ENCODE results near the gene HCN4.

Gene HCN4

DNA sequence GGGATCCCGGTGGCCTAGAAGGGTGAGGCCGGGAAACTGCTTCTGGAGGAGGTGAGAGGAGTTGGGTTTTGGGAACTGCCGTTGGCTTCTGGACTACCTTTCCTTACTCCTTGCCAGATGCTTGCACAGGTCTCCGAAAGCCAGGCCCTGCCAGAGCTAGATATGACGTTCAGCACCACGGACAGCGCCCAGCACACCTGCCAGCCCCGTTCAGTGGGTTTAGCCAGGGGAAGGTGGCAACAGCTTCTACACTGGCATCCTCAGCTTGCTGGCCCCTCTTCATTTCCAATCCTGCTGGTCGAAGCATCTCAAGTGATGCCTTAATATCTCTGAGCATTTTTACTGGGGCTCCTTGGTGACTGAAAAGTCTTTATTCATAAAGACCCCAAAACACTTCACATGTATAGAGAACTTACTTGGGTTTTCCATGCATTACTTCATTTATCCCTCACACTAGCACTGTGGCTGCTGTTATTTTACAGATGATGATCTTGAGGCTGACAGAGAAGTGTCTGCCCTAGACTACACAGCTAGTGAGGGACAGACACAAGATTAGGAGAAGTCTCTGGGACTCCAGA lies 21.9 kb downstream of the HCN4 start:
- peak; percentile 11 to 48 (median 17) for DNase-seq (ENCODE audit: low read depth in 3 of 3)

GRCh38 chr15:73345658-73346057 lies 23.1 kb downstream of the HCN4 start:
- no peak for DNase-seq (ENCODE audit: low read depth in 3 of 3)

DNA sequence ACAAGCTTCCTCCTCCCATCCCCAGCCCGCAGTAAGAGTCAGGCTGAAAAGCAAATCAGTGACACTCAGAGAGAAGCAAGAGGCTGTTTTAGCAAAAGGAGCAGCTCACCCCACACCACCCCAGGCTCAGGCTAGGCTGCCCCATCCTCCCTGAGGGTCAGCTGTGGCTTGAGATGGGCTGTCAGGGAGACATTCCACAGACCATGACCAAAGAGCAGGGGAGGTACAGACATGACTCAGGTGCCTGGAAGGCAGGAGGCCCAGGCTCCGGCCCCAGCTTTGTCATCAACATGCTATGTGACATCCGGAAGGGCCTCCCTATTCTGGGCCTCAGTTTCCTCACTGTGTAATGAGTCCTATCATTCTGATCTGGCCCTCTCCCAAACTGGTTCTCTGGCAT lies 24.7 kb downstream of the HCN4 start:
- no peak for DNase-seq (ENCODE audit: low read depth in 3 of 3)

DNA sequence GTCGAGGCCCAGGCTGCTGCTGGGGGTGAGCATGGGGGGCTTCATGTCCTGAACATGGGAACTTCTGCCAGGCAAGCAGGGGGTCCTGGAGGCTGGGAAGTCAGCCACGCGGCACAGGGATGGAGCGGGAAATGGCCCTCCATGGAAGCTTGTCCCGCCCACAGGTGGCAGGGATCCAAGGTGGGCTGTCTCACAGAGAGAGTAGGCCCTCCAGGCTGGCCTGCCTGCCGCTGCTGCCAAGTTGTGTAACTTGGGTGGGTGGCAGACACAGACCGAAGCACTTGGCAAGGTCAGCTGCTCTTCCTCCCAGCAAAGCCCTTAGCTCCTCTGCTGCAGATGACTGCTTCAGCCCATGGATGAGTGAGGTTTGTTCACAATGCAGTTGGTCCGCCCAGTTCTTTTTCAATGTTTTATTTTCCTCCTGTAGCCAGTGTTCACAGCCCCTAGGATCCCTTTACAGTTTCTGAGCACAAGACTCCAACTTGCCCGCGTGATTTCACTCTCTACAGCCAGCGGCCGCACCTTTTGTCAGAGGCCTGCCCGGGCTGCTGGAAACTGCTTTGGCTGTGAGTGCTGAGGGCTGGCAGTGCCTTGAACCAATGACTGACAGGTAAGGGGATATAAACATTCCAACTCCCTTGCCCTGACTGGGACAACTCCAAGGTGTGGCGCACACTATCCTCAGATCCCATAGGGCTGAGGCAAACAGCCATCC lies 26.7 kb downstream of the HCN4 start:
- no peak for DNase-seq (ENCODE audit: low read depth in 3 of 3)

DNA sequence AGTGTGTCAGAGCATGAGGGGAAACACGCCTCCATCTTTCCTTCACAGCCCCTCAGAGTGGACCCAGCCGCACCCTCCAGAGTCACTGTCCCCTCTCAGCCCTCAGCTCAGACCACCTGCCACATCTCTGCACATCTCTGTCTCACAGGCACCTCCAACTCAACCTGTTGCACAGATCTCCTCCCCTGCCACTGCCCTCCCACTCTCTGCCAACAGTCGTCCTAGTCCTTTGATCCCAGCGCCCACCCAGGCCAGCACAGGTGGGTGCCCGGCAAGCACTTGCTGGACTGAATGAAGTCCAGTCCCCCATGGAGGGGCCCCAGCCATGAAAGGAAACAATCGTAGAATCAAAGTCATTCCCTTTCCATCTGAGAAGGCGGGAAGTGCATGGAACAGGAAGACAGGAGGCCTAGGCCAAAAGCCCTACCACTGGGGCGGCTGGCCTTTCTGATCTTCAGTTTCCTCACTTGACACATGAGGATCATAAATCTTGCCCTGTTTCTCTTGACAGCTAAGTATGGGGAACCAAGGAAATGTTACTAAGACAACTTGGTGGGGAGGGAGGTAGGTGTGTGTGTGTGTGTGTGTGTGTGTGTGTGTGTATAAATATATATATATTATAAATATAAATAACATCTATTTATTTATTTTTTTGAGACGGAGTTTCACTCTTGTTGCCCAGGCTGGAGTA lies 28.1 kb downstream of the HCN4 start:
- no peak for DNase-seq (ENCODE audit: low read depth in 3 of 3)

DNA sequence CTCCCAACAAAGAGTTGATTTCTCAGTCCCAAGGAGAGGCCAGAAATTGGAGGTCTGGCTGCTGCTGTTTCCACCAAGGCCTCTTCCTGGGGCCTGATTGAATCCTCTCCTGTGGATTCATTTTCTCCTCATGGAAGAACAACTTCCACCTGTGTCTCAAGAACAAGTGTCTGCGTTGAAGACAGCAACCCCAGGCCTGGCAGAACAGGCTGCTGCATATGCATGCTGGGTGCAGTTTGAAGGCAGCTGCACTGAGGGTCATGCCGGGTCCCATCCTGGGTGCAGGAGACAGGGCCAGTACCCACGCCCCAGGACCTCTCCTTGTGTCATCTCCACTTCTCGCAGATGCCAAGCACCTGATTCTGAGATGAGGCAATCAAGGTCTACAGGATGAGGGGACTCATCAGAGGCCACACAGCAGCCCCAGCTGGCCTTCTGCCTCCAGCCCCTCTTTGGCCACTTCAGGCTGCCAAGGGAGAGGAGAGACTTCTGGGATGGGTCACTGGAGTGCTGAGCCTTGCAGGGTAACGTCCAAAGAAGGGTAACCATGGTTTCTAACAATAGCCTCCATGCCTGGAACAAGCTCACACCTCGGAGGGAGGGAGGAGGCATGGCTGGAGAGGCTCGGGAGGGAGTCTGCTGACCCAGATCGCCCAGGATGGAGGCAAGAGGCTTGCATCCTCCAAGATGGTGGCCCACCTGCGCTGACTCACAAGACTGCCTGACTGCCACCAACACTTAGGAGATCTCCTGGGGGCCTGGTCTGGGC lies 30.0 kb downstream of the HCN4 start:
- DNase-seq (ENCODE audit: low read depth in 3 of 3): no peak

DNA sequence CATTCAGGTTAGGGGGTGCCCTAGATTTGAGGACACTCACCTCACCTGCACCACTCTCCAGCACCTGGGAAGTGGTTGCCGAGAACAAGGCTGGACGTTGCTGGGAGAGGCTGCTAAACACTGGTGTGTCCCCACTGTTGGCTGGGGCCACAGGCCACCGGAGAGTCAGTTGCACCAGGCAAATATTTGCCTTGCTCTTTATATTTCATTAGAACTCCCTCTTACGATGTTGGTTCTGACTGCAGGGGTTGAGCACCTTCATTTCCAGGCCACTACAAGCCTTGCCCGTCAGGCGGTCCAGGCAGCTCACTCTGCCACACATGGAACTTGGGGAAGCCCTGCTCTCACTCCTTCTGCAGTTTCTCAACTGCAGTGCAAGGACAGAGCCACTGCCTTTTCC lies 30.7 kb downstream of the HCN4 start:
- DNase-seq (ENCODE audit: low read depth in 3 of 3): no peak

DNA sequence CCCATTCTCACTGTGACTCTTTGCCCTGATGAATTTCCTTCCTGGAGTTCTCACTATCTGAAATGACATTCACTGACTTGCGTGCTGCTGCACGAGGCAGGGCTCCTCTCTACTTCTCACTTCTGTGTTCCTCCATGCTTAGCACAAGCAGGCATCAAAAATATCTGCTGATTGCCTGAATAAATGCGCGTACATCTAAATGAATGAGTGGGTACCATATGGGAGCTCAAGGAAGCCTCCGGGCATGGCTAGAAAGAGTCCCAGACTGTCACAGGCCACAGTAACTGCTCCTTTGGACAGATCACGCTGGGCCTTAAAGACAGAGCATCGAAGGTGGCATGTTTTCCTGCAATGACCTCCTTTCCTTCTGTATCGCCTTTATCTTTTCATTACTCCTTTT lies 31.6 kb downstream of the HCN4 start:
- DNase-seq (ENCODE audit: low read depth in 3 of 3): no peak

DNA sequence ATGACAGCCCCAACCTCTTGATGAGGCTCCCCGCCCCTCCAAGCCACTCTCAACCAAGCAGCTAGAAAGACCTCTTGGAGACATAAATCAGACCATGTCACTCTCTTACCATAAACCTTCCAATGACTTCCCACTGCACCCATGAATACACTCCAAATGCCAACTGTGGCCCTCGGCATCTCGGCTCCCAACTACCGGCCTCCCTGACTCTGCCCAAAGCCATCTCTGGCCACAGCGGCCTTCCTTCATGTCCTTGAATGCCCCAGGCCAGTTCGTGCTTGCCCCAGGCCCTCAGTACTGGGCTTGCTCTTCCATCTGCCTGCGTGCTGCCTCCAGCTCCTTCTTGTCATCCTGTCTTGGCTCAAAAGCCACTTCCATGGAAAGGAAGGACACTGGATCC lies 32.0 kb downstream of the HCN4 start:
- no peak for DNase-seq (ENCODE audit: low read depth in 3 of 3)

- DNase-seq (ENCODE audit: low read depth in 3 of 3): no peak
These were observed 33.3 kb downstream of the HCN4 start for GRCh38 chr15:73335471-73335870.

- no peak for DNase-seq (ENCODE audit: low read depth in 3 of 3)
These were observed 33.7 kb downstream of the HCN4 start for GRCh38 chr15:73335026-73335425.

- no peak for DNase-seq (ENCODE audit: low read depth in 3 of 3)
These were observed 34.7 kb downstream of the HCN4 start for GRCh38 chr15:73334086-73334485.

DNA sequence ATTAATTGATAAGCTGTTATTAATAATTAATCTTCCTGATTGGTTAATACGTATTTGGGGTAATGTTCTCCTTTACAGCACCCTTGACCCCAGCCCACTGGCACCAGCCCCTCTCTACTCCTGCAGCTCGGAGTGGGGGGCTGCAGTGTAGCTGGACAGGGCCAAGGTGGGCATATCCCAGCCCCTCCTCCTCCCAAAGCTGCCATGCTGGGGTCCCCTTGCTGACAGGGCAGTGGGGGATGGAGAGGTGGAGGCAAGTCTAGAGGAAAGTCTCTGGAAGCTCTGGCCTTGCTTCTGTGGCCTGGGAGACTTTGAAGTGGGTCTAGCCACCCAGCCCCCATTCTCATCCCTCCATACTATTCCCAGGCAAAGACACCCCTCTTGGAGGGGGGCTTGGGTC lies 35.8 kb downstream of the HCN4 start:
- no peak for DNase-seq (ENCODE audit: low read depth in 3 of 3)

DNA sequence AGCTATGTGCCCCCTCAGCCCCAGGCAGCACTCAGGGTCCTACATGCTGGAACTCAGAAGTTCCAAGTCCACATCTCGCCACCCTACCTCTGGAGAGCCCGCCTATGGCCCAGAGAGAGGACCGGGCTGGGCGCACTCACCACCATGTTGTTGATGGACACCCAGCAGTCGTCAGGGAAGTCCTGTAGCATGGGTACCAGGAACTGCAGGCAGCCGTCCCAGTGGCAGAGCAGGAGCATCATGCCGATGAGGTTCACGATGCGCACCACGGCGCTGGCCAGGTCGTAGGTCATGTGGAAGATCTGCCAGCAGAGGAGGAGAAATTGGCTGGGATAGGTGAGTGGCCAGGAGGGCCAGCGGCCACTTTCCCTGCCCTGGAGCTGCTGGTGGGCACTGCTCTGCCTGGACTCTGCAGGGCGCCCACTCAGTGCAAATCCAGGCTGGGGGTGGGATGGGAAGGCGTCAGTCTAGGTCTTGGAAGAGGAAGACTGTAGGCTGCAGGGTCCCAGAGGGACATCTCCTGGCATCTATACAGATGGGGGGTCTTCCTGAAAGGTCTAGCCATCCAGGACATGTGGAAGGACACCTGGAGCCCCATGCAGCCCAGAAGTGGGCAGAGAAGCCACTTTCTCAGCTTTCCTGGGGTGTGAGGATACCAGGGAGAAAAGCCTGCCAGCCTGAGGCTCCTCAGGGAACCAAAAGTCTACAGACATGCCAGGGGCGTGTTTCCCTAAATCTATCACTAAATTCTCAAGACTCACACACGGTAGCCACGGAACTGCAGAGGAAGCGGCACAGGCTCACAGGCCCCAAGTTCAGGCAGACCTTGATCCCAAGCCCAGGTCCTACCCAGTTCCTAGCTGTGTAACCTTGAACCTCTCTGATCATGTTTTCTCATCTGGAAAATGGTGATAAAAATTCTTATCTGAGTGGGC lies 36.5 kb downstream of the HCN4 start:
- no peak for DNase-seq (ENCODE audit: low read depth in 3 of 3)

DNA sequence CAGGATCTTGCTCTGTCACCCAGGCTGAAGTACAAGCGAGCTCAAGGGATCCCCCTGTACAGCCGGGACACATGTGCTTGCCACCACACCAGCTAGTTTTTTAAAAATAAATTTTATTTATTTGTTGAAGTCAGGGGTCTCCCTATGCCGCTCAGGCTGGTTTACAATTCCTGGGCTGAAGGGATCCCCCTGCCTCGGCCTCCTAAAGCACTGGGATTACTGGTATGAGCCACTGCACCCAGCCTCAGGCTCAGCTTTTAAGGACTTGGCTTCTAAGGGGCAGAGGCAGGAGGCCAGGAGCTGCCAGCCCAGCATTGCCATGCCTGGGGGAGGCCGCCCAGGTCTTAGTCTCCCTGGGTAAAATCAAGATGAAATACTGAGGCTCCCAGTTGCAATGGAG lies 37.3 kb downstream of the HCN4 start:
- no peak for DNase-seq (ENCODE audit: low read depth in 3 of 3)

DNA sequence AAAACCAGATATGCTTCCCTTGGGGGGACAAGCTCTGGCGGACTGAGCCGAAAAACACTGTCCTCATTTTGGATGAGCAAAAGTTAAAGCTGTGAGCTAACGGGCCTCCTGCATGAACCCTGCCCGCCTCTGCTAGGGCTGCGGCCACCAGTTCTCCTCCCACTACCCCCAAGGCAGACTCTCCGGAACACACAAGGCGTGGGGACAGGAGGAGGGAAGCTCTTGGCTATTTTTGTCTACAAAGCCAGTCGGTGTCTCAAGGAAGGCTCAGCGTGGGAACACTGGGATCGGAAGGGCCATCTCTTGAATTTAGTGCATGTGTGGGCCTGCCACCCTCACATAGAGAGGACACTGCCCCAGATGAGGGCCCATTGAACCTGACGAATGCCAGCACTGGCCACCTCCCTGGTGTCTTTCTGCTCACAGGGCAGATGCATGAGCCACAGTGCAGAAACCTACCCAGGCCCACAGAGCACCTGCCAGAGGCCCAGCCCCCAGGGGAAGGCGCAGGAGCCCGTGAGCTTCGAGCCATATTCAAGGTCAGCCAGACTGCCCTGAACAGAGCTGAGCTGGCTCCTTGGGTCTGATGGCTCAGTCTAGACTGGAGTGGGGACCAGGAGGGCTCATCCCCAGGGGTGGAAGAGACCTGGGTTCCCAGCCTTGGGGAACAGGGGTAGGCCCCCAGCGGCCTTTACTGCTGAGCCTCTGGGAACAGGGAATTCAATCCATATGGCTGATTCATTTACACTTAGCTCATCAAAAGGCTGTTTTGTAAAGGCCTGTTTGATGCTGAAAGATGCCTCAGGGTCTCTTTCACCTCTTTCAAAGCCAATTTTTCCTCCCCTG lies 38.3 kb downstream of the HCN4 start:
- no peak for DNase-seq (ENCODE audit: low read depth in 3 of 3)

DNA sequence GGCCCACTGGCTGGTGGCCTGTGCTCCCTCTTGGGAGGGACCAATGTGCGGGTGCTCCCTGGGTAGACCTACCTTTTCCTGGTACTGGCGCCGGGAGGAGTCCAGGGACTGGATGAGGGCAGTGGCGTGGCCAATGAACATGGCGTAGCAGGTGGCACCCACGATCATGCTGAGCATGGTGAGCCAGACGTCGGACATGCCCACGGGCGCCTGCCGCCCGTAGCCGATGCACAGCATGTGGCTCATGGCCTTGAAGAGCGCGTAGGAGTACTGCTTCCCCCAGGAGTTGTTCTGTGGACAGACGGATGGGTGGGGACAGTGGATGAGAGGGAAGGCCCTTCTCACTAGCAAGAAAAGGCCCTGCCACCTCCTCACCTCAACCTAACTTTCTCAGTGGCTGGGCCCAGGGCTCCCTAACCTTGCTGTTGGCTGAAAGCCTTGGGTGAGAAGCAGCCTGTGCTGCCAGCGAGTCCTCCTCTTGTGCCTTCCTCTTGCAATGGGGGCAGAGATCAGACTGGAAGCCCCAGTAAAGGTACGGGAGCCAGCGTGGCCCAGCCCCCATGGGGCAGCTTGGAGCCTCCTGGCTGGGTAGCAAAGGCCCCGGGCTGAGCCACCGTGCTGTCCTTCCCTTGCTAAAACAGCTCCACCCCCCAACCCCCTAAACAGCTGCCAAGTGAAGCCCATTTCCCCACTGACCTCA lies 39.1 kb downstream of the HCN4 start:
- no peak for DNase-seq (ENCODE audit: low read depth in 3 of 3)

- DNase-seq (ENCODE audit: low read depth in 3 of 3): no peak
These were observed 39.8 kb downstream of the HCN4 start for GRCh38 chr15:73328981-73329380.

- DNase-seq (ENCODE audit: low read depth in 3 of 3): no peak
These were observed 40.5 kb downstream of the HCN4 start for GRCh38 chr15:73328149-73328820.

Data from stimulated activated CD4-positive, alpha-beta T cell treated with anti-CD3 and anti-CD28 coated beads, TNF-alpha, amount 100 ng/mL, for 24 hours (primary cell).